Lower leg skin (tissue), 3 donors: ENCODE data around the gene MIP.

Experiments
- POLR2A ChIP-seq, 2 donors: fragments of 450-650 bp; IDR thresholded peaks; one replicate each; pipeline ENCODE4 v1.6.1; 2016 to 2017; ENCODE audit warnings: antibody characterized with exemption in 2 of 2, mild to moderate bottlenecking in 1 of 2, moderate library complexity in 1 of 2
- TF ChIP-seq, protein P1 (sequence below), 3 donors: fragments of 450-650 bp; IDR thresholded peaks; one replicate each; pipeline ENCODE4 v1.5.1; 2016; ENCODE audit warnings: antibody characterized with exemption in 3 of 3, mild to moderate bottlenecking in 3 of 3, moderate library complexity in 2 of 3

DNA sequence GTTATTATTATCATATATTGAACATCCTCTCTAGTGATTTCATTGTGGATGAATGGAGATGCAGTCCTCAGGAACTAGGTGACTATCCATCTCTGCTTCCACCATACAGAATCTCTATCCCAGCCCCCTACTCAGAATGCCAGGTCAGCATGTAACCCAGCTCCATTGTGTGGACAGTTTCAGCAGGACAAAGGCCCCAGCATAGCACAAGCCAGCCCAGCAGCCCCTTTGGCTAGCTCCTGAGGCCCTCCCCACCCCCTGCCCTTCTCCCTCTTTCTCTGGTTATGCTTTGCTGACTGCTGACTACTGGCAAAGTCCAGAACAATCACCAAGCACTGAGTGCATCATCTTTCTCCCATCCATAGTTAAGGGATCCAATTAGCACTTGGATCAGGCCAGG lies 8.1 kb upstream of the MIP start:
- TF ChIP-seq, protein P1, sequence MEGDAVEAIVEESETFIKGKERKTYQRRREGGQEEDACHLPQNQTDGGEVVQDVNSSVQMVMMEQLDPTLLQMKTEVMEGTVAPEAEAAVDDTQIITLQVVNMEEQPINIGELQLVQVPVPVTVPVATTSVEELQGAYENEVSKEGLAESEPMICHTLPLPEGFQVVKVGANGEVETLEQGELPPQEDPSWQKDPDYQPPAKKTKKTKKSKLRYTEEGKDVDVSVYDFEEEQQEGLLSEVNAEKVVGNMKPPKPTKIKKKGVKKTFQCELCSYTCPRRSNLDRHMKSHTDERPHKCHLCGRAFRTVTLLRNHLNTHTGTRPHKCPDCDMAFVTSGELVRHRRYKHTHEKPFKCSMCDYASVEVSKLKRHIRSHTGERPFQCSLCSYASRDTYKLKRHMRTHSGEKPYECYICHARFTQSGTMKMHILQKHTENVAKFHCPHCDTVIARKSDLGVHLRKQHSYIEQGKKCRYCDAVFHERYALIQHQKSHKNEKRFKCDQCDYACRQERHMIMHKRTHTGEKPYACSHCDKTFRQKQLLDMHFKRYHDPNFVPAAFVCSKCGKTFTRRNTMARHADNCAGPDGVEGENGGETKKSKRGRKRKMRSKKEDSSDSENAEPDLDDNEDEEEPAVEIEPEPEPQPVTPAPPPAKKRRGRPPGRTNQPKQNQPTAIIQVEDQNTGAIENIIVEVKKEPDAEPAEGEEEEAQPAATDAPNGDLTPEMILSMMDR (IDR thresholded peaks at IDR 0.05): no peak
- TF ChIP-seq POLR2A (IDR thresholded peaks at IDR 0.05): no peak
